HCT116 (cell line): Measurements from ENCODE around the gene BRIP1. TPM values are rescaled to one million over a fixed set of nuclear protein-coding genes. Genes with fewer than 3 reads are reported as not detected.

Experiments
- ATAC-seq: fragments of 200-7000 bp; cut with Tn5 transposase; 2 replicates; pipeline ENCODE4 v1.9.1; 2020; ENCODE audit warnings: mild to moderate bottlenecking, moderate library complexity
- BruUV-seq: library from RNA; stranded (reverse); fragments of 400-500 nt; replicated peaks from 2 replicates; lab custom pipeline; 2021; lab: Mats Ljungman, UMichigan
- CTCF ChIA-PET: fragments of 300-600 bp; sonication (Branson Sonifier 250); formaldehyde crosslinking; loops from one replicate; lab custom pipeline; 2021; ENCODE audit warnings: antibody characterized with exemption; lab: Charles Lee
- POLR2A ChIA-PET: fragments of 300-600, 350-600 bp; sonication (Branson Sonifier 250); formaldehyde crosslinking; loops from one replicate; lab custom pipeline; 2021; ENCODE audit warnings: antibody characterized with exemption; lab: Charles Lee
- RAD21 ChIA-PET, 2 experiments: fragments of 300-600 bp; sonication (Branson Sonifier 250); formaldehyde crosslinking; loops; one replicate each; lab custom pipeline; 2023; ENCODE audit warnings: low total read pairs in 2 of 2; ENCODE audit not compliant: uncharacterized antibody in 2 of 2, unreplicated experiment in 2 of 2, low non-redundant PET in 1 of 2; lab: Charles Lee
- DNase-seq: peaks from one replicate; pipeline ENCODE4 v3.0.0-alpha.2; 2010; ENCODE audit warnings: low read depth, low spot score
- H2AFZ ChIP-seq: fragments of 200-600 bp; shearing (Covaris generic), sonication (generic); 2 replicates; pipeline ENCODE4 v1.6.1; 2017; ENCODE audit warnings: low read depth, mixed run types, mixed read lengths, antibody characterized with exemption, low read length; ENCODE audit not compliant: poor library complexity, severe bottlenecking
- H3K27ac ChIP-seq: 2 replicates; pipeline ENCODE4 v1.5.1; 2012; ENCODE audit warnings: low read depth, low read length
- H3K27me3 ChIP-seq: fragments of 200-600 bp; sonication (generic); 2 replicates; pipeline ENCODE4 v1.6.1; 2016; ENCODE audit warnings: mixed run types, low read length, mixed read lengths; ENCODE audit not compliant: insufficient read depth
- H3K36me3 ChIP-seq, 2 experiments: fragments of 200-500 bp in 1 of 2; fragments of 200-600 bp in 1 of 2; sonication (Bioruptor generic) in 1 of 2; sonication (generic) in 1 of 2; 2 replicates each; pipeline versions ENCODE4 v1.5.1 to v1.6.1; 2014 to 2016; ENCODE audit warnings: low read length in 2 of 2, inconsistent platforms in 1 of 2, mixed read lengths in 1 of 2, mixed run types in 1 of 2; ENCODE audit not compliant: insufficient read depth in 2 of 2, control insufficient read depth in 1 of 2
- H3K4me1 ChIP-seq, 2 experiments: fragments of 200-600 bp in 1 of 2; sonication (generic) in 1 of 2; 2 replicates each; pipeline versions ENCODE4 v1.5.1 to v1.6.1; 2012 to 2017; ENCODE audit warnings: low read length in 2 of 2, inconsistent platforms in 1 of 2, mild to moderate bottlenecking in 1 of 2, mixed read lengths in 1 of 2, mixed run types in 1 of 2, moderate library complexity in 1 of 2; ENCODE audit not compliant: insufficient read depth in 2 of 2, control insufficient read depth in 1 of 2
- H3K4me2 ChIP-seq: fragments of 200-600 bp; sonication (generic); 2 replicates; pipeline ENCODE4 v1.6.1; 2017; ENCODE audit warnings: mixed run types, low read length, mixed read lengths
- H3K4me3 ChIP-seq, 2 experiments: fragments of 200-600 bp in 1 of 2; sonication (generic) in 1 of 2; replicated peaks in 1 of 2; 2 replicates each; pipeline ENCODE4 v1.5.1; 2011 to 2016; ENCODE audit warnings: low read length in 2 of 2, control low read depth in 1 of 2, low read depth in 1 of 2, mild to moderate bottlenecking in 1 of 2, mixed read lengths in 1 of 2, mixed run types in 1 of 2
- H3K79me2 ChIP-seq: fragments of 200-600 bp; sonication (generic); 2 replicates; pipeline ENCODE4 v1.6.1; 2017; ENCODE audit warnings: mild to moderate bottlenecking, mixed run types, low read length, moderate library complexity, mixed read lengths; ENCODE audit not compliant: insufficient read depth
- H3K9ac ChIP-seq: fragments of 200-600 bp; sonication (generic); 2 replicates; pipeline ENCODE4 v1.6.1; 2016; ENCODE audit warnings: low read length, mixed read lengths
- H3K9me2 ChIP-seq: fragments of 200-600 bp; sonication (generic), shearing (Covaris generic); 2 replicates; pipeline ENCODE4 v1.6.1; 2017; ENCODE audit warnings: mixed run types, mild to moderate bottlenecking, moderate library complexity; ENCODE audit not compliant: insufficient read depth
- H3K9me3 ChIP-seq, 2 experiments: fragments of 200-500 bp in 1 of 2; fragments of 200-600 bp in 1 of 2; sonication (Bioruptor generic) in 1 of 2; sonication (generic) in 1 of 2; 2 replicates each; pipeline ENCODE4 v1.6.1; 2014 to 2017; ENCODE audit warnings: low read length in 2 of 2, mixed read lengths in 2 of 2, inconsistent platforms in 1 of 2, low read depth in 1 of 2, mild to moderate bottlenecking in 1 of 2, mixed run types in 1 of 2, moderate library complexity in 1 of 2; ENCODE audit not compliant: control insufficient read depth in 1 of 2, insufficient read depth in 1 of 2
- H4K20me1 ChIP-seq: fragments of 200-600 bp; sonication (generic), shearing (Covaris generic); 2 replicates; pipeline ENCODE4 v1.6.1; 2017; ENCODE audit warnings: mixed run types, mild to moderate bottlenecking, moderate library complexity; ENCODE audit not compliant: insufficient read depth
- CBX3 ChIP-seq: IDR thresholded peaks from 2 replicates; pipeline ENCODE4 v1.6.1; 2012; ENCODE audit warnings: low read depth
- EGR1 ChIP-seq: IDR thresholded peaks from 2 replicates; pipeline ENCODE4 v1.6.1; 2012; ENCODE audit warnings: low read depth
- ELF1 ChIP-seq: IDR thresholded peaks from 2 replicates; pipeline ENCODE4 v1.6.1; 2012; ENCODE audit warnings: low read depth, borderline replicate concordance
- EZH2 ChIP-seq: fragments of 200-600 bp; sonication (generic); IDR thresholded peaks from 2 replicates; pipeline ENCODE4 v1.6.1; 2017; ENCODE audit warnings: antibody characterized with exemption, mixed run types
- FOSL1 ChIP-seq: IDR thresholded peaks from 2 replicates; pipeline ENCODE4 v1.6.1; 2012; ENCODE audit warnings: low read depth
- JUND ChIP-seq: IDR thresholded peaks from 2 replicates; pipeline ENCODE4 v1.6.1; 2012
- MAX ChIP-seq: IDR thresholded peaks from 2 replicates; pipeline ENCODE4 v1.6.1; 2012
- POLR2A ChIP-seq: IDR thresholded peaks from 2 replicates; pipeline ENCODE4 v1.7.0; 2011; ENCODE audit warnings: borderline replicate concordance; ENCODE audit not compliant: insufficient read depth, insufficient read length; ENCODE audit errors: extremely low read depth
- POLR2AphosphoS5 ChIP-seq: IDR thresholded peaks from 2 replicates; pipeline ENCODE4 v1.6.1; 2011; ENCODE audit warnings: mild to moderate bottlenecking, low read depth, low read length, moderate library complexity
- RAD21 ChIP-seq: IDR thresholded peaks from 2 replicates; pipeline ENCODE4 v1.6.1; 2012; ENCODE audit warnings: low read depth, mild to moderate bottlenecking
- SP1 ChIP-seq: IDR thresholded peaks from 2 replicates; pipeline ENCODE4 v1.6.1; 2012; ENCODE audit warnings: low read depth
- SRF ChIP-seq: IDR thresholded peaks from 2 replicates; pipeline ENCODE4 v1.6.1; 2012; ENCODE audit warnings: low read depth
- TCF7L2 ChIP-seq: IDR thresholded peaks from 2 replicates; pipeline ENCODE4 v1.7.0; 2011; ENCODE audit warnings: borderline replicate concordance, inconsistent platforms; ENCODE audit not compliant: insufficient read depth, insufficient read length; ENCODE audit errors: extremely low read depth
- YY1 ChIP-seq: IDR thresholded peaks from 2 replicates; pipeline ENCODE4 v1.6.1; 2011; ENCODE audit warnings: low read length, low read depth, moderate library complexity, mild to moderate bottlenecking; ENCODE audit not compliant: insufficient replicate concordance; ENCODE audit errors: extremely low read depth
- ZBTB33 ChIP-seq: IDR thresholded peaks from 2 replicates; pipeline ENCODE4 v1.6.1; 2011; ENCODE audit warnings: mild to moderate bottlenecking, low read length, moderate library complexity; ENCODE audit not compliant: insufficient replicate concordance; ENCODE audit errors: extremely low read depth
- ZFX ChIP-seq: fragments of 450-650 bp; IDR thresholded peaks from 2 replicates; pipeline ENCODE4 v1.6.1; 2017
- intact Hi-C: fragments of 100-400 bp; cut with micrococcal nuclease; formaldehyde crosslinking; loops from 2 replicates; pipeline ENCODE4 v1.10.0; 2022
- total RNA-seq: library from RNA; stranded (reverse); gene quantifications from one replicate; pipeline ENCODE4 v1.2.1, GENCODE V29; 2021; ENCODE audit not compliant: unreplicated experiment

Gene BRIP1
- total RNA-seq, 1 experiment from 2014 or later: 22.2 TPM

- intact Hi-C loops: no loop called here
- DNase-seq (no peak), ATAC-seq (no peak)
- no peak for TF ChIP-seq FOSL1
- TF ChIP-seq POLR2A: no peak
- TF ChIP-seq MAX: no peak
- no peak for TF ChIP-seq EZH2
- no peak for TF ChIP-seq ELF1
- TF ChIP-seq SRF: no peak
- no peak for TF ChIP-seq YY1
- TF ChIP-seq ZBTB33: no peak
- no peak for TF ChIP-seq TCF7L2
- TF ChIP-seq POLR2AphosphoS5: no peak
- no peak for TF ChIP-seq ZFX
- no peak for TF ChIP-seq RAD21
- TF ChIP-seq SP1: no peak
- no peak for TF ChIP-seq JUND
- TF ChIP-seq CBX3: no peak
- no peak for TF ChIP-seq EGR1
- POLR2A ChIA-PET: no interaction called here
- H4K20me1 ChIP-seq: no peaks in the 10 kb centered on the region
- no peaks in the 10 kb centered on the region for H3K4me1 ChIP-seq
- H2AFZ ChIP-seq: no peak overlapping the region
- no peaks in the 10 kb centered on the region for H3K9me2 ChIP-seq
- CTCF ChIA-PET: no interaction called here
- H3K4me3 ChIP-seq: no peak overlapping the region
- H3K27me3 ChIP-seq: no peaks in the 10 kb centered on the region
- RAD21 ChIA-PET: no interaction called here
- H3K4me2 ChIP-seq: no peak overlapping the region
- H3K36me3 ChIP-seq: no peaks in the 10 kb centered on the region
- H3K9ac ChIP-seq: no peak overlapping the region
- no peaks in the 10 kb centered on the region for H3K9me3 ChIP-seq
- no TSS peak for BruUV-seq
- H3K27ac ChIP-seq: no peak overlapping the region
- no peaks in the 10 kb centered on the region for H3K79me2 ChIP-seq
Measured at GRCh38 chr17:61783556-61784304, 79.6 kb downstream of the BRIP1 start.
